K562 (cell line): ENCODE results near the gene TSEN54. TPM values are rescaled to one million over a fixed set of nuclear protein-coding genes. Genes with fewer than 3 reads are reported as not detected.

Source experiments
- ATAC-seq: fragments of 200-7000 bp; cut with Tn5 transposase; 3 replicates; pipeline ENCODE4 v1.9.1; 2020; ENCODE audit warnings: moderate library complexity
- BruUV-seq: library from RNA; stranded (reverse); fragments of 400-500 nt; replicated peaks from 2 replicates; lab custom pipeline; 2021; lab: Mats Ljungman, UMichigan
- CTCF ChIA-PET: fragments of 300-600 bp; formaldehyde crosslinking; extraction: SDS; loops from one replicate; lab custom pipeline; 2021; ENCODE audit warnings: low intra/inter-chr PET ratio; lab: Yijun Ruan, JAX
- POLR2A ChIA-PET: fragments of 300-600, 350-650 bp; sonication (Branson Sonifier 250); formaldehyde crosslinking; extraction: SDS; loops from one replicate; lab custom pipeline; 2021; ENCODE audit warnings: antibody characterized with exemption, inconsistent platforms; lab: Yijun Ruan, JAX
- DNase-seq, 4 experiments: peaks; one replicate each; pipeline versions ENCODE4 v3.0.0 to v3.0.0-alpha.2; 2011 to 2018; ENCODE audit warnings: low spot score in 3 of 4, mixed read lengths in 3 of 4; ENCODE audit errors: extremely low read depth in 1 of 4
- FAIRE-seq: peaks from 2 replicates; lab custom pipeline; 2011; peaks lifted over from hg19 to GRCh38; lab: Jason Lieb, UNC
- H2AFZ ChIP-seq: 2 replicates; pipeline ENCODE4 v1.6.0; 2011; ENCODE audit warnings: low read depth, low read length, control low read depth, inconsistent platforms
- H3K27ac ChIP-seq: fragments of 200-600 bp; 3 replicates; pipeline ENCODE4 v1.8.0; 2011; ENCODE audit warnings: low read depth, mild to moderate bottlenecking, control low read depth, inconsistent platforms, low read length, moderate library complexity, mixed read lengths; ENCODE audit errors: extremely low read depth
- H3K27me3 ChIP-seq, 2 experiments: fragments of 300-600 bp in 1 of 2; 2 replicates in 1 of 2; 3 replicates in 1 of 2; pipeline versions ENCODE4 v1.6.0 to v1.8.0; 2011; ENCODE audit warnings: inconsistent platforms in 2 of 2, low read length in 2 of 2, mild to moderate bottlenecking in 1 of 2, mixed read lengths in 1 of 2, moderate library complexity in 1 of 2; ENCODE audit not compliant: control insufficient read depth in 2 of 2, insufficient read depth in 2 of 2
- H3K36me3 ChIP-seq: fragments of 300-600 bp; 3 replicates; pipeline ENCODE4 v1.8.0; 2011; ENCODE audit warnings: mild to moderate bottlenecking, low read length, inconsistent platforms; ENCODE audit not compliant: control insufficient read depth, insufficient read depth
- H3K4me1 ChIP-seq, 2 experiments: fragments of 200-600 bp in 1 of 2; replicated peaks in 1 of 2; 2 replicates in 1 of 2; 3 replicates in 1 of 2; pipeline versions ENCODE4 v1.5.1 to v1.8.0; 2011; ENCODE audit warnings: inconsistent platforms in 2 of 2, low read length in 2 of 2, mild to moderate bottlenecking in 1 of 2, mixed read lengths in 1 of 2, moderate library complexity in 1 of 2; ENCODE audit not compliant: control insufficient read depth in 2 of 2, insufficient read depth in 2 of 2
- H3K4me2 ChIP-seq: 2 replicates; pipeline ENCODE4 v1.6.1; 2011; ENCODE audit warnings: low read length, control low read depth, inconsistent platforms, mixed read lengths; ENCODE audit not compliant: insufficient read depth
- H3K4me3 ChIP-seq: fragments of 200-600 bp; sonication (generic), shearing (Covaris generic); 2 replicates; pipeline ENCODE4 v1.5.1; 2016; ENCODE audit warnings: control low read depth, inconsistent platforms
- H3K79me2 ChIP-seq: fragments of 200-600 bp; 3 replicates; pipeline ENCODE4 v1.8.0; 2011; ENCODE audit warnings: low read length, inconsistent platforms; ENCODE audit not compliant: control insufficient read depth, insufficient read depth
- H3K9ac ChIP-seq, 2 experiments: 2 replicates each; pipeline versions ENCODE4 v1.6.0 to v1.6.1; 2011; ENCODE audit warnings: low read depth in 2 of 2, low read length in 2 of 2, control low read depth in 1 of 2, inconsistent platforms in 1 of 2, mild to moderate bottlenecking in 1 of 2, mixed read lengths in 1 of 2; ENCODE audit not compliant: insufficient read depth in 1 of 2
- H3K9me1 ChIP-seq: one replicate; pipeline ENCODE4 v1.6.0; 2011; ENCODE audit warnings: inconsistent platforms, mild to moderate bottlenecking, low read length, moderate library complexity; ENCODE audit not compliant: control insufficient read depth, insufficient read depth
- H3K9me3 ChIP-seq: replicated peaks from 2 replicates; pipeline ENCODE4 v1.5.1; 2011; ENCODE audit warnings: low read depth, low read length, inconsistent platforms; ENCODE audit not compliant: control insufficient read depth, insufficient read depth
- H4K20me1 ChIP-seq: replicated peaks from 2 replicates; pipeline ENCODE4 v1.6.1; 2011; ENCODE audit warnings: low read length, inconsistent platforms, mixed read lengths; ENCODE audit not compliant: control insufficient read depth, insufficient read depth
- GATA2 ChIP-seq: sonication (generic); formaldehyde crosslinking; IDR thresholded peaks from 2 replicates; pipeline ENCODE4 v1.4.0; 2020; ENCODE audit warnings: mild to moderate bottlenecking, missing genetic modification reagents
- HNRNPUL1 ChIP-seq: fragments of 200-400 bp; formaldehyde crosslinking; IDR thresholded peaks from 2 replicates; pipeline ENCODE4 v1.6.1; 2017; ENCODE audit warnings: low read length
- KDM1A ChIP-seq, 2 experiments: fragments of 450-650 bp; IDR thresholded peaks; 2 replicates each; pipeline ENCODE4 v1.6.1; 2016; ENCODE audit warnings: mild to moderate bottlenecking in 2 of 2
- SIX5 ChIP-seq, 2 experiments: IDR thresholded peaks; 2 replicates each; pipeline ENCODE4 v1.6.1; 2011; ENCODE audit warnings: low read length in 2 of 2, borderline replicate concordance in 1 of 2, low read depth in 1 of 2, mild to moderate bottlenecking in 1 of 2, moderate library complexity in 1 of 2; ENCODE audit not compliant: insufficient read depth in 1 of 2
- TOE1 ChIP-seq, 2 experiments: fragments of 450-650 bp in 1 of 2; sonication (generic) in 1 of 2; formaldehyde crosslinking in 1 of 2; IDR thresholded peaks; 2 replicates each; pipeline versions ENCODE4 v1.7.1 to v1.8.0; 2016 to 2022; ENCODE audit warnings: borderline replicate concordance in 2 of 2, mild to moderate bottlenecking in 2 of 2, antibody characterized with exemption in 1 of 2, inconsistent platforms in 1 of 2, low read depth in 1 of 2, missing genetic modification reagents in 1 of 2, moderate library complexity in 1 of 2
- ZNF134 ChIP-seq: fragments of 250-450 bp; sonication (Bioruptor Pico); conservative IDR thresholded peaks from 2 replicates; pipeline ENCODE4 v1.4.0; 2020
- ZNF274 ChIP-seq: IDR thresholded peaks from 2 replicates; pipeline ENCODE4 v1.6.1; 2011; ENCODE audit warnings: low read depth, mild to moderate bottlenecking, low read length, moderate library complexity, borderline replicate concordance
- WGBS: fragments of 100-300 bp; shearing (Covaris generic); methylation state at CpG from one replicate; pipeline ENCODE4 v1.1.6; 2016; ENCODE audit warnings: low coverage, mixed read lengths; ENCODE audit not compliant: insufficient coverage; ENCODE audit errors: missing lambda C conversion rate; 5-methylcytosine and 5-hydroxymethylcytosine counted together
- in situ Hi-C: fragments of 300-500 bp; cut with MboI; formaldehyde crosslinking; loops from 4 replicates; pipeline ENCODE4 v1.15.0; 2018; ENCODE audit warnings: inconsistent platforms, mixed read lengths
- intact Hi-C: fragments of 100-400 bp; cut with micrococcal nuclease; formaldehyde crosslinking; loops from 2 replicates; pipeline ENCODE4 v1.14.2; 2022
- polyA plus RNA-seq, 8 experiments: library from polyadenylated mRNA; depleted of rRNA in 4 of 8; stranded (reverse) in 5 of 8; unstranded in 3 of 8; fragments of >200 nt; fragmentation: Nextera tagmentation in 2 of 8; fragmentation: Illumina TruSeq in 1 of 8; extraction: Ambion mirVana in 2 of 8; extraction: Trizol in 1 of 8; gene quantifications; 2 replicates each; pipeline versions ENCODE4 v1.2.1 to v1.2.3, GENCODE V29; 2011 to 2014; ENCODE audit warnings: inconsistent platforms in 1 of 8, missing spikeins in 1 of 8
- total RNA-seq, 7 experiments: library from RNA; depleted of rRNA in 6 of 7; stranded (reverse); fragments of >200 nt in 6 of 7; fragmentation: Illumina TruSeq in 2 of 7; extraction: Trizol in 2 of 7; gene quantifications; 2 replicates each; pipeline versions ENCODE4 v1.2.1 to v1.2.3, GENCODE V29; 2011 to 2021; ENCODE audit warnings: low replicate concordance in 1 of 7
- TF ChIP-seq, protein P1 (sequence below): sonication (generic); formaldehyde crosslinking; IDR thresholded peaks from 2 replicates; pipeline ENCODE4 v1.8.0; 2022; ENCODE audit warnings: missing genetic modification reagents, mild to moderate bottlenecking, borderline replicate concordance
- TF ChIP-seq, protein P2 (sequence below): sonication (generic); formaldehyde crosslinking; IDR thresholded peaks from 2 replicates; pipeline ENCODE4 v1.8.1; 2023; ENCODE audit warnings: mild to moderate bottlenecking, missing genetic modification reagents
- TF ChIP-seq, protein P3 (sequence below): sonication (generic); formaldehyde crosslinking; IDR thresholded peaks from 2 replicates; pipeline ENCODE4 v1.5.0; 2020; ENCODE audit warnings: missing genetic modification reagents
- TF ChIP-seq, protein P4 (sequence below): fragments of 200-800 bp; sonication (Bioruptor generic); IDR thresholded peaks from 2 replicates; pipeline ENCODE4 v1.6.1; 2017; ENCODE audit warnings: missing genetic modification characterization, missing compliant biosample characterization
- TF ChIP-seq, protein P5 (sequence below): fragments of 450-650 bp; formaldehyde crosslinking; IDR thresholded peaks from 2 replicates; pipeline ENCODE4 v1.4.0; 2020; ENCODE audit warnings: mild to moderate bottlenecking, moderate library complexity

Gene TSEN54
- total and polyA plus RNA-seq, 9 of the 15 experiments (the other 6 are each of a cell fraction or from before 2014, with no cell fraction given): 5.9 to 64.3 (median 48.9) TPM

DNA sequence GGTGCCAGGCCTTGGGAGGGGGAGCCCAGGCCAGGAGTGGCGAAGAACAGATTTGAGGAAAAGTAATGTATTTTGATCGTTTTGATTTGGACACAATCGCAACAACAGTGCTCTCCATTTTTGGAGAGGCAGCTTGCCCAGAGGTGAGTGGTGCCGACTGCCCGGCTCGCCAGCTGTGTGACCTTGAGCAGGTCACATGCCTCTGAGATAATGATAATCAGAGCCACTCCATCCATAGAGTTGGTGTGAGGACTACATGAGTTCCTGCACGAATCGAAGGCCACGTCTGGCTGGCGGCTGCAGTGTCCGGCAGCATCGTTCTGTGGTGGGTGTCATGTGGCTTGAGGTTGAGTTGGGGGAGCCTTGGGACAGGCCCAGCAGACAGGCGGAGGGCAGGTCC, 29.9 kb downstream of the TSEN54 start (continued):
- TF ChIP-seq, protein P1, sequence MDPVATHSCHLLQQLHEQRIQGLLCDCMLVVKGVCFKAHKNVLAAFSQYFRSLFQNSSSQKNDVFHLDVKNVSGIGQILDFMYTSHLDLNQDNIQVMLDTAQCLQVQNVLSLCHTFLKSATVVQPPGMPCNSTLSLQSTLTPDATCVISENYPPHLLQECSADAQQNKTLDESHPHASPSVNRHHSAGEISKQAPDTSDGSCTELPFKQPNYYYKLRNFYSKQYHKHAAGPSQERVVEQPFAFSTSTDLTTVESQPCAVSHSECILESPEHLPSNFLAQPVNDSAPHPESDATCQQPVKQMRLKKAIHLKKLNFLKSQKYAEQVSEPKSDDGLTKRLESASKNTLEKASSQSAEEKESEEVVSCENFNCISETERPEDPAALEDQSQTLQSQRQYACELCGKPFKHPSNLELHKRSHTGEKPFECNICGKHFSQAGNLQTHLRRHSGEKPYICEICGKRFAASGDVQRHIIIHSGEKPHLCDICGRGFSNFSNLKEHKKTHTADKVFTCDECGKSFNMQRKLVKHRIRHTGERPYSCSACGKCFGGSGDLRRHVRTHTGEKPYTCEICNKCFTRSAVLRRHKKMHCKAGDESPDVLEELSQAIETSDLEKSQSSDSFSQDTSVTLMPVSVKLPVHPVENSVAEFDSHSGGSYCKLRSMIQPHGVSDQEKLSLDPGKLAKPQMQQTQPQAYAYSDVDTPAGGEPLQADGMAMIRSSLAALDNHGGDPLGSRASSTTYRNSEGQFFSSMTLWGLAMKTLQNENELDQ (CRISPR knock-in tag): no peak
- TF ChIP-seq GATA2 (CRISPR knock-in tag) (no peak), ZNF274 (no peak)
- TF ChIP-seq, protein P2, sequence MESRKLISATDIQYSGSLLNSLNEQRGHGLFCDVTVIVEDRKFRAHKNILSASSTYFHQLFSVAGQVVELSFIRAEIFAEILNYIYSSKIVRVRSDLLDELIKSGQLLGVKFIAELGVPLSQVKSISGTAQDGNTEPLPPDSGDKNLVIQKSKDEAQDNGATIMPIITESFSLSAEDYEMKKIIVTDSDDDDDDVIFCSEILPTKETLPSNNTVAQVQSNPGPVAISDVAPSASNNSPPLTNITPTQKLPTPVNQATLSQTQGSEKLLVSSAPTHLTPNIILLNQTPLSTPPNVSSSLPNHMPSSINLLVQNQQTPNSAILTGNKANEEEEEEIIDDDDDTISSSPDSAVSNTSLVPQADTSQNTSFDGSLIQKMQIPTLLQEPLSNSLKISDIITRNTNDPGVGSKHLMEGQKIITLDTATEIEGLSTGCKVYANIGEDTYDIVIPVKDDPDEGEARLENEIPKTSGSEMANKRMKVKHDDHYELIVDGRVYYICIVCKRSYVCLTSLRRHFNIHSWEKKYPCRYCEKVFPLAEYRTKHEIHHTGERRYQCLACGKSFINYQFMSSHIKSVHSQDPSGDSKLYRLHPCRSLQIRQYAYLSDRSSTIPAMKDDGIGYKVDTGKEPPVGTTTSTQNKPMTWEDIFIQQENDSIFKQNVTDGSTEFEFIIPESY (CRISPR knock-in tag): no peak

DNA sequence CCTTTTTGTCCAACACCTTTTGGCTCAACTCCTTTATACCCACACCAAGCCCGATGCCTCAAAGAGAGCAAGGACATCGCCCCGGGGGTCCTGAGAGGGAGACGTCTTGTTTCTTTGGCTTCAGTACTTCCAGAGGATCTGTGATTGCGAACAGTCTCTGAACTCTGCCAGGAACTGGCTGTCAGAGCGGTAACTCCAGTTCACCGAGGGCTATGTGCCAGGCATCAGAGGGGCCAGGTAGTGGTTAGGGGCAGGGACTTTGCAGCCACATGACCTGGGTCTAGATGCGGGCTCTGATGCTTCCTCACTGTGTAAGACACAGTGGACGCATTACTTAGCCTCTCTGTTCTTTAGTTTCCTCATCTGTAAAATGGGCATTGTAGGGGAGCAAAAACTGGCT, 30.8 kb downstream of the TSEN54 start:
- Histone ChIP-seq H2AFZ (no peak overlapping the region), H3K4me3 (no peak overlapping the region), H3K9ac (no peak overlapping the region; a peak in 2 of 4 replicates), H3K9me1 (no peaks in the 10 kb centered on the region), H4K20me1 (peaks cover 8% of the 10 kb centered on the region; the same call in 1 of the 2 replicates), H3K27ac (no peak overlapping the region), H3K36me3 (no peaks in the 10 kb centered on the region), H3K27me3 (no peaks in the 10 kb centered on the region), H3K4me2 (no peak overlapping the region), H3K79me2 (no peaks in the 10 kb centered on the region), H3K4me1 (peaks cover 0 to 36% of the 10 kb centered on the region in 2 experiments; a peak in 3 of 5 replicates), H3K9me3 (no peaks in the 10 kb centered on the region)
- BruUV-seq: no TSS peak
- ATAC-seq (no peak), FAIRE-seq (no peak), DNase-seq (no peak)
- 74% methylated on average over 8 of the region's 9 CpGs for WGBS
- in situ Hi-C loops: no loop called here
- CTCF ChIA-PET: no interaction called here
- intact Hi-C loops: no loop called here
- POLR2A ChIA-PET: no interaction called here
- no peak for TF ChIP-seq TOE1 (IDR thresholded peaks at IDR 0.05; ENCODE audit: borderline replicate concordance)
- no peak for TF ChIP-seq TOE1 (CRISPR knock-in tag; IDR thresholded peaks at IDR 0.05; ENCODE audit: borderline replicate concordance, low read depth)
- TF ChIP-seq, protein P3, sequence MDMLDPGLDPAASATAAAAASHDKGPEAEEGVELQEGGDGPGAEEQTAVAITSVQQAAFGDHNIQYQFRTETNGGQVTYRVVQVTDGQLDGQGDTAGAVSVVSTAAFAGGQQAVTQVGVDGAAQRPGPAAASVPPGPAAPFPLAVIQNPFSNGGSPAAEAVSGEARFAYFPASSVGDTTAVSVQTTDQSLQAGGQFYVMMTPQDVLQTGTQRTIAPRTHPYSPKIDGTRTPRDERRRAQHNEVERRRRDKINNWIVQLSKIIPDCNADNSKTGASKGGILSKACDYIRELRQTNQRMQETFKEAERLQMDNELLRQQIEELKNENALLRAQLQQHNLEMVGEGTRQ (CRISPR knock-in tag): no peak
- TF ChIP-seq, protein P4, sequence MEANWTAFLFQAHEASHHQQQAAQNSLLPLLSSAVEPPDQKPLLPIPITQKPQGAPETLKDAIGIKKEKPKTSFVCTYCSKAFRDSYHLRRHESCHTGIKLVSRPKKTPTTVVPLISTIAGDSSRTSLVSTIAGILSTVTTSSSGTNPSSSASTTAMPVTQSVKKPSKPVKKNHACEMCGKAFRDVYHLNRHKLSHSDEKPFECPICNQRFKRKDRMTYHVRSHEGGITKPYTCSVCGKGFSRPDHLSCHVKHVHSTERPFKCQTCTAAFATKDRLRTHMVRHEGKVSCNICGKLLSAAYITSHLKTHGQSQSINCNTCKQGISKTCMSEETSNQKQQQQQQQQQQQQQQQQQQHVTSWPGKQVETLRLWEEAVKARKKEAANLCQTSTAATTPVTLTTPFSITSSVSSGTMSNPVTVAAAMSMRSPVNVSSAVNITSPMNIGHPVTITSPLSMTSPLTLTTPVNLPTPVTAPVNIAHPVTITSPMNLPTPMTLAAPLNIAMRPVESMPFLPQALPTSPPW (CRISPR knock-in tag): no peak
- no peak for TF ChIP-seq KDM1A (IDR thresholded peaks at IDR 0.05)
- no peak for TF ChIP-seq HNRNPUL1
- no peak for TF ChIP-seq SIX5 (IDR thresholded peaks at IDR 0.05; ENCODE audit: borderline replicate concordance in 1 of 2, insufficient read depth in 1 of 2, low read depth in 1 of 2, low read length in 2 of 2)
- TF ChIP-seq ZNF134 (CRISPR knock-in tag): no peak
- TF ChIP-seq, protein P5, sequence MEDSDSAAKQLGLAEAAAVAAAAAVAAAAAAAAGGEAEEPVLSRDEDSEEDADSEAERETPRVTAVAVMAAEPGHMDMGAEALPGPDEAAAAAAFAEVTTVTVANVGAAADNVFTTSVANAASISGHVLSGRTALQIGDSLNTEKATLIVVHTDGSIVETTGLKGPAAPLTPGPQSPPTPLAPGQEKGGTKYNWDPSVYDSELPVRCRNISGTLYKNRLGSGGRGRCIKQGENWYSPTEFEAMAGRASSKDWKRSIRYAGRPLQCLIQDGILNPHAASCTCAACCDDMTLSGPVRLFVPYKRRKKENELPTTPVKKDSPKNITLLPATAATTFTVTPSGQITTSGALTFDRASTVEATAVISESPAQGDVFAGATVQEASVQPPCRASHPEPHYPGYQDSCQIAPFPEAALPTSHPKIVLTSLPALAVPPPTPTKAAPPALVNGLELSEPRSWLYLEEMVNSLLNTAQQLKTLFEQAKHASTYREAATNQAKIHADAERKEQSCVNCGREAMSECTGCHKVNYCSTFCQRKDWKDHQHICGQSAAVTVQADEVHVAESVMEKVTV: no peak
